ENCODE results near the gene MTRF1. TPM values are rescaled to one million over a fixed set of nuclear protein-coding genes. Genes with fewer than 3 reads are reported as not detected.
A peak's percentile ranks its signal among the peaks of the same experiment; 100 is the strongest.

Gene MTRF1
- total and polyA plus RNA-seq, 2 of the 4 experiments (the other 2 are of a cell fraction): 9.7 to 12.4 TPM

GRCh38 chr13:41241626-41242025 lies 21.8 kb downstream of the MTRF1 start:
- dilution Hi-C loops (cut with HindIII; ENCODE audit: low sequenced_read_pairs, unreplicated experiment) (no loop called here), in situ Hi-C loops (cut with MboI; ENCODE audit: low sequenced_read_pairs) (no loop called here), intact Hi-C loops (cut with micrococcal nuclease) (no loop called here)
- no peak overlapping the region for H2BK120ac ChIP-seq (ENCODE audit: low read depth, low read length)
- no peak overlapping the region for H3K9ac ChIP-seq (ENCODE audit: low read depth, low read length)
- no peak overlapping the region for H3K14ac ChIP-seq (replicated peaks; ENCODE audit: low read depth, low read length)
- no peak overlapping the region for H4K5ac ChIP-seq (ENCODE audit: low read depth, low read length)
- H4K91ac ChIP-seq (ENCODE audit: insufficient read depth, low read depth, low read length): no peak overlapping the region
- ChIA-PET CTCF (no interaction called here), POLR2A (ENCODE audit: unreplicated experiment) (no interaction called here)
- no peak overlapping the region for H2AK5ac ChIP-seq (ENCODE audit: low read depth, low read length)
- H2BK15ac ChIP-seq (ENCODE audit: low read depth, low read length): no peak overlapping the region
- peak overlapping the region; percentile 56 for H2AK9ac ChIP-seq (replicated peaks; ENCODE audit: low read depth, low read length, poor library complexity)
- no peak overlapping the region for H3K4me3 ChIP-seq (ENCODE audit: insufficient read depth, low read depth, low read length)
- no TSS peak for BruUV-seq (replicated peaks)
- H3K27ac ChIP-seq (ENCODE audit: insufficient read depth, low read length): no peak overlapping the region
- H3K56ac ChIP-seq (ENCODE audit: extremely low read depth, insufficient read depth, low read length): no peak overlapping the region
- 90% methylated on average over 3 of the region's 4 CpGs; no CpG with 5 or more reads in 1 of the 2 experiments for WGBS, 2 experiments (ENCODE audit: extremely low coverage in 2 of 2, insufficient read length in 1 of 2)
- H2BK5ac ChIP-seq (ENCODE audit: low read depth, low read length, poor library complexity, severe bottlenecking): no peak overlapping the region
- H3K27me3 ChIP-seq (ENCODE audit: control insufficient read depth, insufficient read depth, low read length): no peaks in the 10 kb centered on the region
- H2AFZ ChIP-seq (replicated peaks; ENCODE audit: low read length, poor library complexity): no peak overlapping the region
- no peaks in the 10 kb centered on the region for H3K9me3 ChIP-seq (ENCODE audit: control insufficient read depth, insufficient read depth, low read length)
- TF ChIP-seq ELK1 (IDR thresholded peaks at IDR 0.05; ENCODE audit: borderline replicate concordance, low read depth, low read length): no peak
- no peak for TF ChIP-seq POLR2A (IDR thresholded peaks at IDR 0.05; ENCODE audit: low read depth, low read length)
- no peak for TF ChIP-seq BHLHE40 (IDR thresholded peaks at IDR 0.05; ENCODE audit: low read depth, low read length)
- TF ChIP-seq USF2 (IDR thresholded peaks at IDR 0.05; ENCODE audit: low read depth, low read length): no peak
- no peak for TF ChIP-seq MAFK (IDR thresholded peaks at IDR 0.05; ENCODE audit: low read depth, low read length)
- no peak for TF ChIP-seq CEBPB (IDR thresholded peaks at IDR 0.05; ENCODE audit: low read depth, low read length)
- no peak for TF ChIP-seq MXI1 (IDR thresholded peaks at IDR 0.05; ENCODE audit: borderline replicate concordance, low read depth, low read length)
- no peak for TF ChIP-seq FOS (IDR thresholded peaks at IDR 0.05; ENCODE audit: low read depth, low read length)
- no peak for TF ChIP-seq CHD1 (IDR thresholded peaks at IDR 0.05; ENCODE audit: low read depth, low read length)
- TF ChIP-seq RFX5 (IDR thresholded peaks at IDR 0.05; ENCODE audit: low read depth, low read length): no peak
- no peak for TF ChIP-seq CTCF (conservative IDR thresholded peaks at IDR 0.05; ENCODE audit: low read depth, low read length)
- no peak for TF ChIP-seq MAZ (IDR thresholded peaks at IDR 0.05; ENCODE audit: borderline replicate concordance, low read depth, low read length)
- TF ChIP-seq NFE2L2 (IDR thresholded peaks at IDR 0.05; ENCODE audit: low read depth, low read length): no peak
- TF ChIP-seq RAD21 (IDR thresholded peaks at IDR 0.05; ENCODE audit: low read length): no peak
- TF ChIP-seq SMC3 (IDR thresholded peaks at IDR 0.05; ENCODE audit: low read depth, low read length): no peak
- no peak for TF ChIP-seq RCOR1 (IDR thresholded peaks at IDR 0.05; ENCODE audit: insufficient replicate concordance, low read length)
- no peak overlapping the region for H3K23ac ChIP-seq (ENCODE audit: low read depth, low read length)
- no peaks in the 10 kb centered on the region for H3K79me1 ChIP-seq (ENCODE audit: low read depth in 1 of 2, low read length in 2 of 2)
- no peak for DNase-seq
- peaks cover 4% of the 10 kb centered on the region for H3K4me1 ChIP-seq (ENCODE audit: control insufficient read depth, insufficient read depth, low read length)
- no peak overlapping the region for H3K18ac ChIP-seq (ENCODE audit: low read depth, low read length)
- H3K36me3 ChIP-seq (ENCODE audit: control insufficient read depth, insufficient read depth, low read length): peaks cover 2% of the 10 kb centered on the region
- 0 out of 2 replicates have a peak, but pooled peaks cover 2% of the 10 kb centered on the region for H3K9me1 ChIP-seq (ENCODE audit: insufficient read depth, low read length)
- no peak overlapping the region for H4K8ac ChIP-seq (ENCODE audit: low read depth in 2 of 2, low read length in 2 of 2)
- no peak overlapping the region for H2BK20ac ChIP-seq (ENCODE audit: low read depth, low read length)
- no peak for ATAC-seq (ENCODE audit: low read depth)
- H3K4ac ChIP-seq (ENCODE audit: low read depth, low read length): no peak overlapping the region
- no peaks in the 10 kb centered on the region for H4K20me1 ChIP-seq (ENCODE audit: insufficient read depth, low read length)
- no peak overlapping the region for H3K4me2 ChIP-seq (ENCODE audit: low read depth, low read length)

All from IMR-90 (cell line).